Measurements from ENCODE around the gene DUSP5.
A peak's percentile ranks its signal among the peaks of the same experiment; 100 is the strongest.

Gene DUSP5

DNA sequence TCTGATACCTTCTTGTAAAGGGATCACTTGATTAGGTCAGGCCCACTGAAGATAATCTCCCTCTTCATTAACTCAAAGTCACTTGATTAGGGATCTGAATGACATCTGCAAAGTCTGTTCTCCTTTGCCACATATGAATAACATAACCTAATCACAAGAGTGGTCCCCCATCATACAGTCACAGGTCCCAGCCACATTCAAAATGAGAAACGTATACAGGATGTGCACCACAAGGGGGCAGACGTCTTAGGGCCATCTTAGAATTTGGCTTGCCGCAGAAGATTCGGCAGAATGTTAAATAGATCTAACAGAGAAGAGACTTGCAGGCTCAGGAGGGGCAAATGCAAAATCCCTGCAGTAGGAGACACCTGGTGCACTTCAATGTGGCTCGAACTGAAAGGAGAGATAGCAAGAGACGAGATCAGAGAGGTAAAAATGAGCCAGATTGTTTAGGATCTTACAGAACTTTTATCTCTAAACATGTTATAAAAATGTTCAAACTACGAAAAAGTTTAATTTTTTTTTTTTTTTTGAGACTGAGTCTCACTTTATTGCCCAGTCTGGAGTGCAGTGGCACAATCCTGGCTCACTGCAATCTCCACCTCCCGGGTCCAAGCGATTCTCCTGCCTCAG, 59.4 kb downstream of the DUSP5 start:
- Histone ChIP-seq H2BK120ac (ENCODE audit: low read depth, low read length) (no peak overlapping the region), H3K79me1 (ENCODE audit: low read depth, low read length) (no peaks in the 10 kb centered on the region), H3K4me2 (ENCODE audit: insufficient read depth, low read length, poor library complexity, severe bottlenecking) (no peak overlapping the region), H3K27ac (replicated peaks; ENCODE audit: low read length) (no peak overlapping the region), H3K23ac (ENCODE audit: low read depth, low read length, poor library complexity) (no peak overlapping the region), H4K91ac (ENCODE audit: low read depth, low read length, poor library complexity) (no peak overlapping the region), H3K14ac (ENCODE audit: low read length) (no peak overlapping the region), H2BK15ac (ENCODE audit: low read length) (no peak overlapping the region), H2AFZ (ENCODE audit: low read length) (no peak overlapping the region), H3K18ac (ENCODE audit: low read length) (no peak overlapping the region), H2BK5ac (ENCODE audit: low read length) (no peak overlapping the region), H3K4me3 (ENCODE audit: low read length in 2 of 2) (no peak overlapping the region), H2BK12ac (ENCODE audit: low read length) (no peak overlapping the region), H4K8ac (ENCODE audit: low read depth, low read length) (no peak overlapping the region), H3K4ac (ENCODE audit: low read length) (no peak overlapping the region), H3K9ac (ENCODE audit: low read depth, low read length, poor library complexity) (no peak overlapping the region), H2AK5ac (ENCODE audit: low read depth, low read length) (no peak overlapping the region), H3K36me3 (replicated peaks in 1 of 2; ENCODE audit: control insufficient read depth in 2 of 2, insufficient read depth in 2 of 2, low read length in 2 of 2) (no peaks in the 10 kb centered on the region), H3K27me3 (ENCODE audit: control insufficient read depth in 3 of 3, insufficient read depth in 3 of 3, low read depth in 1 of 3, low read length in 3 of 3) (no peaks in the 10 kb centered on the region), H3K9me3 (replicated peaks in 1 of 2; ENCODE audit: control insufficient read depth in 2 of 2, insufficient read depth in 1 of 2, low read depth in 1 of 2, low read length in 2 of 2) (peaks cover 0 to 5% of the 10 kb centered on the region in 2 donors), H3K4me1 (ENCODE audit: control insufficient read depth in 2 of 2, insufficient read depth in 1 of 2, low read depth in 1 of 2, low read length in 2 of 2) (no peaks in the 10 kb centered on the region)
- DNase-seq (ENCODE audit: low spot score), result peak; percentile 31
- no CpG with 5 or more reads among the region's 9 CpGs for WGBS, 2 donors (ENCODE audit: extremely low coverage in 2 of 2, insufficient read length in 2 of 2, insufficient replicate concordance in 1 of 2)

DNA sequence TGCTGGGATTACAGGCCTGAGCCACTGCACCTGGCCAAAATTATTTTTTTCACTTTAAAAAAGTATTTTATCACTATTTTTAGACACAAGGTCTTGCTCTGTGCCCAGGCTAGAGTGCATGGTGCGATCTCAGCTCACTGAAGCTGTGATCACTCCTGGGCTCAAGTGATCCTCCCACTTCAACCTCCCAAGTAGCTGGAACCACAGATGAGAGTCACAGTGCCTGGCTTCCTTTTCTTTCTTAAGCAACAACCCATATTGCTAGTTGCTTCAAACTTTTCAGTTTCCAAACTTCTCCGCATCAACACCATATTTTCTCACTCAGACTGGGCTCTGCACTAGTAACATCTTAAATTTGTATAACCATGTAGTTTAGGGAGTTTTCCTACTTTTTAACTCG, 60.3 kb downstream of the DUSP5 start:
- H3K27me3 ChIP-seq (ENCODE audit: control insufficient read depth in 3 of 3, insufficient read depth in 3 of 3, low read depth in 1 of 3, low read length in 3 of 3), result no peaks in the 10 kb centered on the region
- H2BK120ac ChIP-seq (ENCODE audit: low read depth, low read length), result no peak overlapping the region
- no peak overlapping the region for H3K23ac ChIP-seq (ENCODE audit: low read depth, low read length, poor library complexity)
- H3K9ac ChIP-seq (ENCODE audit: low read depth, low read length, poor library complexity), result no peak overlapping the region
- no peak overlapping the region for H4K91ac ChIP-seq (ENCODE audit: low read depth, low read length, poor library complexity)
- peaks cover 0 to 1% of the 10 kb centered on the region in 2 donors for H3K4me1 ChIP-seq (ENCODE audit: control insufficient read depth in 2 of 2, insufficient read depth in 1 of 2, low read depth in 1 of 2, low read length in 2 of 2)
- no peak overlapping the region for H2AFZ ChIP-seq (ENCODE audit: low read length)
- no peaks in the 10 kb centered on the region for H3K36me3 ChIP-seq (replicated peaks in 1 of 2; ENCODE audit: control insufficient read depth in 2 of 2, insufficient read depth in 2 of 2, low read length in 2 of 2)
- H3K14ac ChIP-seq (ENCODE audit: low read length), result no peak overlapping the region
- H3K79me1 ChIP-seq (ENCODE audit: low read depth, low read length), result no peaks in the 10 kb centered on the region
- H3K4me3 ChIP-seq (ENCODE audit: low read length in 2 of 2), result no peak overlapping the region
- H4K8ac ChIP-seq (ENCODE audit: low read depth, low read length), result no peak overlapping the region
- no peak overlapping the region for H2BK5ac ChIP-seq (ENCODE audit: low read length)
- H3K9me3 ChIP-seq (replicated peaks in 1 of 2; ENCODE audit: control insufficient read depth in 2 of 2, insufficient read depth in 1 of 2, low read depth in 1 of 2, low read length in 2 of 2), result peaks cover 0 to 5% of the 10 kb centered on the region in 2 donors
- no peak overlapping the region for H3K4ac ChIP-seq (ENCODE audit: low read length)
- no peak for DNase-seq (ENCODE audit: low spot score)
- no peak overlapping the region for H2BK15ac ChIP-seq (ENCODE audit: low read length)
- WGBS, 2 donors (ENCODE audit: extremely low coverage in 2 of 2, insufficient read length in 2 of 2, insufficient replicate concordance in 1 of 2), result 100% methylated on average over 1 of the region's 3 CpGs; no CpG with 5 or more reads in 1 of the 2 donors
- H3K18ac ChIP-seq (ENCODE audit: low read length), result no peak overlapping the region
- no peak overlapping the region for H3K27ac ChIP-seq (replicated peaks; ENCODE audit: low read length)
- no peak overlapping the region for H3K4me2 ChIP-seq (ENCODE audit: insufficient read depth, low read length, poor library complexity, severe bottlenecking)
- no peak overlapping the region for H2BK12ac ChIP-seq (ENCODE audit: low read length)
- no peak overlapping the region for H2AK5ac ChIP-seq (ENCODE audit: low read depth, low read length)

DNA sequence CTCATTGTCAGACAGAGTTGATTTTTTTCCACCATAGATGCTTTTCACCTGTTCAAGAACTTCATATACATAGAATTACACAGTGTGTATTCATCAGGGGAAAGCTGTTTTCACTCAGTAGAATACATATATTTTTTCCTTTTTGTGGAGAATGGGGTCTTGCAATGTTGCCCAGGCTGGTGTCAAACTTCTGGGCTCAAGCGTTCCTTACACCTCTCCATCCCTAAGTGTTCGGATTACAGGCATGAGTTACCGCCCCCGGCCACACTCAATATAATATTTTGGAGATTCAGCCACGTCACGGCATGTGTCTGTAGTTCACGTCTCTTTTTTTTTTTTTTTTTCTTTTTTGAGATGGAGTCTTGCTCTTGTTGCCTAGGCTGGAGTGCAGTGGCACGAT, 62.3 kb downstream of the DUSP5 start:
- no peak overlapping the region for H2BK12ac ChIP-seq (ENCODE audit: low read length)

More for the DNA sequence above, 62.3 kb downstream of the DUSP5 start:
- Histone ChIP-seq H2BK15ac (ENCODE audit: low read length) (no peak overlapping the region), H3K79me1 (ENCODE audit: low read depth, low read length) (no peaks in the 10 kb centered on the region), H3K4me1 (ENCODE audit: control insufficient read depth in 2 of 2, insufficient read depth in 1 of 2, low read depth in 1 of 2, low read length in 2 of 2) (peaks cover 0 to 1% of the 10 kb centered on the region in 2 donors), H3K4me2 (ENCODE audit: insufficient read depth, low read length, poor library complexity, severe bottlenecking) (no peak overlapping the region), H3K23ac (ENCODE audit: low read depth, low read length, poor library complexity) (no peak overlapping the region), H3K18ac (ENCODE audit: low read length) (no peak overlapping the region), H3K9ac (ENCODE audit: low read depth, low read length, poor library complexity) (no peak overlapping the region), H3K9me3 (replicated peaks in 1 of 2; ENCODE audit: control insufficient read depth in 2 of 2, insufficient read depth in 1 of 2, low read depth in 1 of 2, low read length in 2 of 2) (peaks cover 0 to 5% of the 10 kb centered on the region in 2 donors), H3K27ac (replicated peaks; ENCODE audit: low read length) (no peak overlapping the region), H4K91ac (ENCODE audit: low read depth, low read length, poor library complexity) (no peak overlapping the region), H3K4ac (ENCODE audit: low read length) (no peak overlapping the region), H3K27me3 (ENCODE audit: control insufficient read depth in 3 of 3, insufficient read depth in 3 of 3, low read depth in 1 of 3, low read length in 3 of 3) (no peaks in the 10 kb centered on the region), H2AFZ (ENCODE audit: low read length) (no peak overlapping the region), H2BK5ac (ENCODE audit: low read length) (no peak overlapping the region), H3K4me3 (ENCODE audit: low read length in 2 of 2) (no peak overlapping the region), H2BK120ac (ENCODE audit: low read depth, low read length) (no peak overlapping the region), H4K8ac (ENCODE audit: low read depth, low read length) (no peak overlapping the region), H3K36me3 (replicated peaks in 1 of 2; ENCODE audit: control insufficient read depth in 2 of 2, insufficient read depth in 2 of 2, low read length in 2 of 2) (no peaks in the 10 kb centered on the region), H3K14ac (ENCODE audit: low read length) (no peak overlapping the region), H2AK5ac (ENCODE audit: low read depth, low read length) (no peak overlapping the region)
- no CpG with 5 or more reads among the region's 8 CpGs for WGBS, 2 donors (ENCODE audit: extremely low coverage in 2 of 2, insufficient read length in 2 of 2, insufficient replicate concordance in 1 of 2)
- no peak for DNase-seq (ENCODE audit: low spot score)
